HG03175 (cell line): Measurements from ENCODE around the gene GALNT17.

Experiments
- ATAC-seq: cut with Tn5 transposase; IDR thresholded peaks from one replicate; pipeline ENCODE4 v1.9.1; 2021; ENCODE audit warnings: mild to moderate bottlenecking, moderate library complexity; ENCODE audit not compliant: unreplicated experiment

Gene GALNT17

DNA sequence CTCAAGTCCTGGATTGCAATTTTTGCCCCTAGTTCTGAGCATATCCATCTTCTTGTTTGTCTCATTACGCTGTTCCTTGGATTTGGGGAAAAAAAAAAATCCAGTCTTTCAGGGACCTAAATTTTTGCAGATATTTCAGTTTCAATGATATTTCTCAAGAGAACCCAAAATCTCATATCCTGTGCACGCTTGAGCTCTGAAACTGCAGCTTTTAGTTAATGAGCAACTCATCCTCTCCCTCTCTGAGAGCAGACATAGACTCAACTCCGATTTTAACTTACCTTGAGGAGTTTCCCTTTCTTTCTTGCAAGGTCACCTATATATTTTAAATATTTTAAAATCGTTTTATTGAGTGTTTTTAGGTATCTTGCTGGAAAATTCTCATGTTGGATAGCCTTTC lies 200.3 kb downstream of the GALNT17 start:
- ATAC-seq = peak; percentile 68

DNA sequence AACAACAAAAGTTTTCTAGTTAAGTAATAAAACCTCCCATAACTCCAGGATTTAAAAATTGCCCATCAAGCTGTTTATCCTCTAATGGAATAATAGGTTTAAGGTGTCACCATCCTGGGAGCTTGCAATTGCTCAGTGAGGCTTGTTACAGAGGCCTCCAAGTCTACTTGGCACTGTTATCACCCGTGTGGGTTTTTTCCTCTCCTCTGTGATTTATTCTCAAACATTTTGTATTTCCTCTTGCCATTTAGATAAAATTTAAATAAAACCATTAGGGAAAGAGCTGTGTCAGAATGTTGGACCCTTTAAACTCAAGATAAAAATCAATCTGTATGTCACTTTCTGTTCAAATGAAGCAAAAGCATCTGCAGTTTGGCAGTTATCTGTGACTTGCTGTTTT lies 202.6 kb downstream of the GALNT17 start:
- ATAC-seq = no peak

DNA sequence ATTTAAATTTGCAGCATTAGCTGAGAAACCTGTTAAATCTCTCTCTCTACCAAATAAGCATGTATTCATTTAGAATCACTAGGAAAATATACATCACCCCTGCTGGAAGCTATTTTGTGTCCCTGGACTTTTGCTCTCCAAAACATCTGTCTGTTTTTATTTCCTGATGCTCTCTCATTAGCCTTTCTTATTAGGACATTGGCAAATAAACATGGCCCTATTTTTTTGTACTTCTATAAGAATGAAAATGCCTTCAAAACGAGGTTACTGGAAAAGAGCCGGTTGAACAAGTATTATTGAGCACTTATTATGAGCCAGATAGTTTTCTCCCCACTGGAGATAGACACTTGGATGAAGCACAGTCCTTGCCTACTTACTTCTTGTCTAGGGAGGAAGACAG lies 206.9 kb downstream of the GALNT17 start:
- ATAC-seq = no peak

DNA sequence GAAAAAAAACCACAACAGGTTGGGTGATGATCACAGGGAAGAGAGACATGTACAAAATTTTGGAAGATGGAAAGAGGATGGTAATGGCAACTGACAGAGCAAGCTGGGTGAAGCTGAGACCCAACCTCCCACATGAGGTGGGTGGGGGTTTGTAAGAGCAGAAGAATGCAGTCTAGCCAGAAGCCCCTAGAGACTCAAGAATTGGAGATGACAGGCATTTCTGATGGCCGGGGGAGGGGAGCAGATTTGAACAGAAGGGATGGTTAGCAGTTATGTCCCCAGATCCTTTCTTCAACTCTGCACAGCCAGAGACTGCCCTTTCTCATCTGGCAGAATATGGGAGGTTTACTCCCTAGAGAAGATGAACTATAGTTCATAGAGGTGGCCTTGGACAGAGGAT lies 208.0 kb downstream of the GALNT17 start:
- ATAC-seq = no peak

DNA sequence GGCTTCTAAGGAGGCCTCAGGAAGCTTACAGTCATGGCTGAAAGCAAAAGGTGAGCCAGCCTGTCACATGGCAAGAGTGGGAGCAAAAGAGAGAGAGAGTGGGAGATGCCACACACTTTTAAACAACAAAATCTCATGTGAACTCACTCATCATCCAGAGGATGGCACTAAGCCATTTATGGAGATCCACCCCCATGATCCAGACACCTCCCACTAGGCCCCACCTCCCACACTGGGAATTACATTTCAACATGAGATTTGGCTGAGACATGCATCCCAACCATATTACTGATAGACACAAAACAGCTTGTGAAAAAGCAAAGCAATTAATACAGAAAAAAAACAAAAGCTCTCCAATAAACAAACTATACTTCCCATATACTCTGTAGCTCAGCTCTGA lies 210.3 kb downstream of the GALNT17 start:
- no peak for ATAC-seq

DNA sequence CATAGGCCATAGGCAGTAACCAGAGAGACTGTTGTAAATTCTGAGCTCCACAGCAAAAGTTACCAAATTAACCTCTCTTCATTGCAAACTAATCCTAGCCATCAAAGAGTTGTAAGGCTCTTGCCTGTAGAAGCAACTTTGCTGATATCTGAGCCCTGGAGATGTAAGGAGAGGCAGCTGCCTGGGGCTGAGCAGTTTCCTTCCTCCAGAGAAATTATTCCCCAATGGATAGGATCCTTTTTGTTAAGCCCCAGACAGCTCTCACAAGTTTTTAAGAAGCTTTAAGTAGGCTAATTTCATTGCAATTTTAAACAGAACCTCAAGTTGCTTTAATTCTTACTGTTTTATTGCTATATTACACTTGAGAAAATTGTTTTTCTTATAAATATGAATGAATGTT lies 211.1 kb downstream of the GALNT17 start:
- no peak for ATAC-seq

DNA sequence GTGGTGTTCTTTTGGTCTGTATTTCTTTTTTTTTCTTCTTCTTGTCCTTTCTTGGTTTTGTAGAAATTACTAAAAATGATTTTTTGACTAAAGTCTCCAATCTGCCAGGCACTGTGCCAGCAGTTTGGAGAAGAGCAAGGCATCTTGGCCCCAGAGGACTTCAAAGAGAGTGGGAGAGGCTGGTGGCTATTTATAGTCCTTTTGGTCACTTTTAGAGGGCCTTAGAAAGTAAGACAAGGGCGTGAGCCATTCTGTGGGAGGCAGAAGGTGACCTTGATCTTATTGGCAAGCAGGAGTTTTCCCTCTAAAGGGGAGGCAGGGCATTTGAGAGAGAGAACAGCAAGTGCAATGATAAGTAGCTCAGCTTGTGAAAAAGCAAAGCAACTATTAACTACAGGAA lies 211.9 kb downstream of the GALNT17 start:
- ATAC-seq = no peak

DNA sequence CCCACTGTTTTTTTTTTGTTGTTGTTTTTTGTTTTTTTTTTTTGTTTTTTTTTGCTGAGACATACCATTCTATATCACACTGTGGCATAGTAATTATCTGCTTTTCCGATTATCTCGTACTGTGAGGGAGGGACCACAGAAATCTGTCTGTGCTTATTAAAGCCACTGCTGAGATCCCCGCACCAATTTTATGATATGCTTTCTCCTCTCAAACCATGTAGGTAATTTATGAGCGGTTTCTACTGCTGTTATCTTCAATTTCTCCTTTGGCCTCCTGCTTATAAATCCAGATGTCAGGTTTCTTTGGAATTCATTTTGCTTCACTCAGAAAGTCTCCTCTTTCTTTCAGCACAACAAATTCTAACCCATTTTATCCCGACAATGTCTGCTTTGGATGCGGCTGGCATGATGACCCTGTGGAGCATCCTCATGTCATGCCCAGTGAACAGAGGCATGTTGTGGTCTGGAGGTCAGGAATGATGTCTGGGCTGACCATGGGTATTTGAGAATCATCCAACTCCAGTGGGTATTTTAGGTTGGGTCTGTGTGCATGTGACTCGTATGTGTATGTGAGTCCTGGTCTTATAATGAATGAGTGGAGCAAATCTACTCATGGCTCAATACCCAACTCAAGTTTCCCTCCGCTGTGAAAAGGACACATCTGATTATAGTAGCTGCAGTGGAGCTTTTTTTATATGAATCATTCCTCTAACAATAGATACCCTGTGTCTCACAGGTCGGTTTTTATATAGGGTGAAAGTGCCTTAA lies 213.4 kb downstream of the GALNT17 start:
- ATAC-seq = no peak

DNA sequence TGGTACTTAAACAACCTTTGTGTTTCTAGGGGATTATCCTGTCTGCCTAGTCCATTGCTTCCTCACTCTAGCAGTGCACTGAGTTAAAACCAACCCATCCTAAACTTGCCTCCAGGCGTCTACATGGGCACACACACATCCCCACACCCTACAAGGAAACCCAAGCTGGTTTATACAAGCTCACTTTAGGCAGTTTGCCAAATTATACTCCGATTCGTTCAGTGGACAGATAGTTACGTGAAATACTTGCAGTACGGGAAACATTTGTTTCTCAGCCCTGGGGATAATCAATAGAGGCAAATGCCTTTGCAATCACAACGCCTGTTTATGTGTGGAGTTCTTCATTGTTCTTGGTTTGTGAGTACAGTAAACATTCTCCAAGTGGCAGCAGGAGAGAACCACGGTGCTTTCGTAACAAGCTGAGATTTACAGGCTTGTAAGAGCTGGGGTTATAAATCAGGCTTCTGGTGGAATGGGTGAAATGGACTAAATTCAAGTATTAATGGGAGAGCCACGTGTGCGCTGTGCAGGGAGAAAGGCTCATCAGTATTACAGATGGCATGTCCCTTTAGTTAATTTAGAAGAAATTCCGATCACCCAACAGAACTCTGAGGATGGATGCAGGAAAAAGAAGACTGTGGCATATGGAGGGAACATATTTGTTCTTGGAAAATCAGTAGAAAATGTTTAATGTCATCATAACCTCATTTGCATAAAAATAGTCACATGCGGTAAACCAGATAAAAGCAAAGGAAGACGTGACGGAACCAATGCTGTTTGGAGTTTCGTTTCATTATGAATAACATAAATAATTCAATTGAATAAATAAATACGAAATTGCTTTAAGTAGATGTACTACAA lies 217.1 kb downstream of the GALNT17 start:
- no peak for ATAC-seq

DNA sequence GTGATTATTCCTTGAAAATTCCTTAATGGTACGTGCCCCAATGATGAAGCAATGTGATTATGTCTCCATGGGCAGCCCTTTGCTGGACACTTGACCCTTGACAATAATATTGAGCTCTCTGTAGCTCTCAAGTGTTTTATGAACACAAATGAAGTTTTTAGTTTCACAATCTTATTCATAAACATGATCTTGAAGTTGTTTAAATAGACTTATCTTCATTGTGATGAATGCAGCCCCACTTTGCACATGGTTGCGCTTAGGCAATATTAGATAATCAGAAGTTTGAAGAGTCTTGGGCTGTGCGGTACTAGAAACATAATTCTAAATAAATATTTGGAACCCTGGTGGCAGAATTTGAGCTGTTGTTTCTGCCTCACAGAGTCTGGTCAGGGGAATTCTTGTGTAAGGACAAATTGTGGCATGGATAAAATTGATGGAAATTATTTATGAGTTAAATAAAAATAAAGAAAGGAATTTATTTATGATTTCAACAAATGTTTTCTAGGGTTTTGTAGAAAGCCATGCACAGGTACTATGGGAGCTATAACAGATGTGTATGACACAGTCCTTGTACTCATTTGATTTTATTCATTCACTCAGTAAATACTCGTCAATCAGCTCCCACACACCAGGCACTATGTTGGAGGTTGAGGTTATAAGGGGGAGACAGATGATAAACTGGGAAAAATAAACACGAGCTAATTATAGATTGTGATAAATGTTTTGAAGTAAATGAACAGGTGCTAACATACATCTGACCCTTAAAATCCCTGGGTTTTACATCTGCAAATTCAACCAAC lies 217.9 kb downstream of the GALNT17 start:
- ATAC-seq = no peak

DNA sequence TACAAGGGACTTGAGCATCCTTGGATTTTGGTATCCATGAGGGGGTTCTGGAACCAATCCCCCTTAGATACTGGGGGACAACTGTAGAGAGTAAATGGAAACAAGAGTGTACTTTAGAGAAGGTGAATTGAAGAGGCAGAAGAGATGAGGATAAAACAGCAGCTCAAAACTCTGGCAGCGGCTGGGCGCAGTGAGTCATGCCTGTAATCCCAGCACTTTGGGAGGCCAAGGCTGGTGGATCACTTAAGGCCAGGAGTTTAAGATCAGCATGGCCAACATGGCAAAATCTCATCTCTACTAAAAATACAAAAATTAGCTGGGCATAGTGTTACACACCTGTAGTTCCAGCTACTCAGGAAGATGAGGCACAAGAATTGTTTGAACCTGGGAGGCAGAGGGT lies 218.7 kb downstream of the GALNT17 start:
- ATAC-seq = no peak

DNA sequence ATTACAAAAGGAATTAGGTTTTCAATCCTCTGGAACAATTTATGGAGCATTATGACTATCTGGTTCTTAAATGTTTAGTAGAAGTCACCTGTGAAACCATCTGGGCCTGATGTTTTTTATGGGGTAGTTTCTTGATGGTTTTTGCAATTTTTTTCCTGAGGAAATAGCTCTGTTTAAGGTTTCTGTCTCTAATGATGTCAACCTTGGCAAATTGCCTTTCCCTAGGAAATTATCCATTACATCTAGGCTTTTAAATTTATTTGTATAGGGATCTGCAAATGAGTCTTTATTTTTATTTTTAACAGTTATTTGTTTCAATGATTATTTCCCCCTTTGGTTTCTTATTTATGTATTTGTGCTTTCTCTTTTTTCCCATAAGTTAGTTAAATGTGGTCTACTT lies 222.8 kb downstream of the GALNT17 start:
- no peak for ATAC-seq

DNA sequence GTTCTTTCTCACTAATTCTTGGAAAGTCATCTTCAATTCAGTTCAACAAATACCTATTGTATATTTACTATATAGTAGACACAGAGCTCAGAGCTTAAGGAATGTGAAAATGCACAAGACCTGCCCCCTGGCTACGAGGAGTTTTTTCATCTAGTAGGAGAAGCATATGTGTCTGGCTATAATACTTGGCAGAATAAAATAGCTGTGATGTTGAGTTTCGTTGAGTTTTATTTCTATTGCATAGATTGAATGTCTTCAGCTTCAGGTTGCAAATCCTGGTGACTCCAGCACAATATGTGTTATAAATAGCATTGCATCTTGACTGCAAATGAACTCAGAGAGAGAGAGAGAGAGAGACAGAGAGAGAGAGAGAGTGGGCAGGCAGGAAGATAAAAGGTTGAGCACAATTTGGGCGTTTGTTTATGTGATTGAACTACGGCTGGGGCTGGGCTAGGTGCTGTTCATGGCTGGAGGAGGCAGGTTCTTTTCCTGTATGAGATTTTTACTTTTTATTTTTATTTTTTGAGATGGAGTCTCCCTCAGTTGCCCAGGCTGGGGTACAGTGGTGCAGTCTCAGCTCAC lies 229.6 kb downstream of the GALNT17 start:
- no peak for ATAC-seq

DNA sequence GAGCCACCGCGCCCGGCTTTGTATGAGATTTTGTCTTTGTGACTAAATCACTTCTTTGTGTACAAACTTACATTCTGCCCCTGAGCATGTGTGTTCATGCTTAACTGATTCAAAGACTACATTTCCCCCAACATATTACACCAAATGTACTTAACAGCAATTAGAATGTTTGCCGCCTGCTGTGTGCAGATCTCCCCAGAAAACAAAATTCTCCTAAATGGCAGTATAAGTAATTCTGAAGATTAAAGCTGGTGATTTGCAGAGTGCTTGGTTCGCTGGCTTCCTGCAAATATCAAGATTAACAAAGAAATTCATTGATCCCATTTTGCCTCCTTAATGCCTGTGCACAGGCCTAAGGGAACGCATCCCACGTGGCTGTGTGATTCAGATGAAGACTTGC lies 230.3 kb downstream of the GALNT17 start:
- no peak for ATAC-seq

DNA sequence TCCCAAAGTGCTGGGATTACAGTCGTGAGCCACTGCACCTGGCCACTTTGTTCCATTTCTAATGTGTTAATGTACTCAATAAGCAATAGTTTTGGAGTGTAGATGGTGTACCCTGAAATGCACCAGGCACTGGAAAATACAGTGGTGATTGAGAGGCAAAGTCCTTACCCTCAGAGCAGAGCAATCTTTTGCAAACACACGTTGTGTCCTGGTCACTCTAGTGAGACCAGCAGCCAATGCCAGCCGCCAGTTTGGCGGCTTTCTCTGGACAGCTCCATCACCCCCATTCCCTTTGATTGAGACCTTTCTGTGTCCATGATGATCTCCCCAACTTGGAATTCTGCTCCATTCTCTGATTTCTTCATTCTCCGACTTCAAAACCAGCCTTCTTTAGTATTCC lies 231.3 kb downstream of the GALNT17 start:
- ATAC-seq = no peak

DNA sequence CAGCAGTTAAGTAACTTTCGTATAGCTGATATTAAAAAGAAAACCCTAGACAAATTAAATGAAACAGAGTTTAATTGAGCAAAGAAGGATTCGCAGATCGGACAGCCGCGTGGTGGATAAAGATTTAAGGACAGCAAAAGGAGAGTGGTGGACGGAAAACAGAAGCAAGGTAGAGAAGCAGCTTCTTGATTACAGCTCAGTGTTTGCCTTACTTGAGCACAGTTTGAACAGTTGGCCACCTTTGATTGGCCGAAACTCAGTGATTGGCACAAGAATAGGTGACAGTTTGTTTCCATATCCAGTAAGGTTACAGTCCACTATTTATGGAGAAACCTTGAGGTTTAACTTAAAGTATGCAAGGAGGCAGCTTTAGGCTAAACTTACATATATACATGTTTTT lies 231.7 kb downstream of the GALNT17 start:
- ATAC-seq = no peak

DNA sequence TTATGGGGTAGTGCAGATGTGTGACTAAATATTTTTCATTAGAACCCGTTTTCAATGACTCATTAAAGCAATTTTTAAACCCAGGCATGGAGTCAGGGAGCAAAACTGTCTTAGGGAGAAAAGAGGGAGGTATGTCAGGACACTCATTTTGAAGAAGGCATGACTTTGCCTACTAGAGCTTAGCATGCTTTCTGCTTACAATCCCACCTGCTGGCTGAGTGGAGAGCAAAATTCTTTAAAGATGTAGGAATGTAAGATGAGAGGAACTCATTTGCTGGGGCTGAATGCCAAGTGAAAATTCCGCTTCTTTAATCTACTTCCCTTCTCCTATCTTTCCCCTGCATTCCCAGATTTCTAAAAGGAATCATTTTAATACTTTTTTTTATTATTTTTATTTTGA lies 232.6 kb downstream of the GALNT17 start:
- ATAC-seq = no peak

DNA sequence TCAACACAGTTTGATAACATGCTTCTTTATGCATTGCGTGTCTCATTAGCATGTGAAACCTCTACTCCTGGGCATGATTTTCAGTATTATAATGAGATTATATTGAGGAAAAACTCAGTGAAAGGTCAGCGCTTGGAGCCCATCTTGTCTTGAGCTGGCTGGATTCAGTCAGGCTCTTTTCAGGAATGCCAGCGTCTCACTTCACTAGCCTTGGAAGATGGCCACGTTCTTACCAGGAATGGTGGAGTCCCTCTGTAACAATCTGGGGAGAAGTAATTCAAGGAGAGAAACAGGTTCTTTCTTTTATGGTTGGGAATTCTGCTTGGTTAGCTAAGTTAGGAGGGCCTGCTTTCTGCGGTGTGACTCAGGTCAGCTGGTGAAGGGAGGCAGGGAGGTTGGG lies 241.0 kb downstream of the GALNT17 start:
- no peak for ATAC-seq

DNA sequence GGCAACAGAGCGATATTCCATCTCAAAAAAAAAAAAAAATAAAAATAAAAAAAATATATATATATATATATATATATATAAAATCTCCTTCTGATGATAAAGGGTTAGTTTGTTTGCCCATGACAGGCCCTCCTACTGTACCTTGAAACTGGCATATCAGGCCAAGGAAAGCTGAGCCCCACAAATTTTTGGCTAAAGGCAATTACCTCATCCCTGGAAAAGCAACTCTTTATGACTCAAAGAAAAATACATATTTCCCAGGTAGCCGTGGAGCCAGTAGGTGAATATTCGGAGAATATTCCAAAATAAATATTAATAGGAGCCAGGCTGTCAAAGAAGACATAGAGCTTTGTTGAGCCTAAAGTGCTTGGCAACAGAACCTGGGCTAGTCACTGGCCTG lies 245.1 kb downstream of the GALNT17 start:
- ATAC-seq = no peak

DNA sequence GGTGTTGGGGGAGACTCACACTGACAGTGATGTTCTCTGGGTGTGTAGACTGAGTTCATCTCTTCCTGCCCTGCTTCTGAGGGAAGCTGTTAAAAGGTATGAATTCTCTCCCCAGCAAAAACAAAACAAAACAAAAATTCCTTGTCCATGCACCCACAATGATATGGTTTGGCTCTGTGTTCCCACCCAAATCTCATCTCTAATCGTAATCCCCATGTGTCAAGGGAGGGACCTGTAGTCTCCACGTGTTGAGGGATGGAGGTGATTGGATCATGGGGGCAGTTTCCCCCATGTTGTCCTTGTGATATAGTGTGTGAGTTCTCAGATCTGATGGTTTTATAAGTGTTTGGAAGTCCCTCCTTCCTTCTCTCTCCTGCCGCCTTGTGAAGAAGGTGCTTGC lies 245.5 kb downstream of the GALNT17 start:
- ATAC-seq = no peak

DNA sequence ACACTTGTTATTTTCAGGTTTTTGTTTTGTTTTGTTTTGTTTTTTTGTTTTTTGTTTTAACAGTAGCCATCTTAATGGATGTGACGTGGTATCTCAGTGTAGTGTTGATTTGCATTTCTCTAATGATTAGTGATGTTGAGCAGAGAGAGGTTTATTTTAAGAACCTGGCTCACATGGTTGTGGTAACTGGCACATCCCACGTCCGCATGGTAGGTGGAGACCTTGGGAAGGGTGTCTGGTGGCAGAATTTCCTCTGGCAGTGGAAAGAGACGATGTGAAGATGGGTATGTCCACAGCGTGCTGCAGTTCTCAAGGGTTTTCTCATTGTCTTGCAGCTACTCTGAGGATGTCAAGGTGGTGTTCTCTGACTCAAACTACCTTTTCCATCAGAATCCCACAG lies 252.2 kb downstream of the GALNT17 start:
- ATAC-seq = no peak
